ENCODE data around the gene C3orf33.
A peak's percentile ranks its signal among the peaks of the same experiment; 100 is the strongest.

Gene C3orf33

GRCh38 chr3:155790272-155790925, 15.7 kb downstream of the C3orf33 start:
- DNase-seq (ENCODE audit: low read depth, low spot score) = no peak
- peak overlapping the region; percentile 18 for H3K27ac ChIP-seq

GRCh38 chr3:155785662-155786295, 20.3 kb downstream of the C3orf33 start:
- no peak overlapping the region for H3K27ac ChIP-seq
- DNase-seq (ENCODE audit: low read depth, low spot score) = no peak

- no peak overlapping the region for H3K27ac ChIP-seq
- DNase-seq (ENCODE audit: low read depth, low spot score) = no peak
These were observed 23.6 kb downstream of the C3orf33 start for GRCh38 chr3:155782390-155782953.

- DNase-seq (ENCODE audit: low read depth, low spot score) = no peak
- H3K27ac ChIP-seq = no peak overlapping the region
These were observed 25.8 kb downstream of the C3orf33 start for GRCh38 chr3:155780291-155780690.

GRCh38 chr3:155778462-155778861, 27.6 kb downstream of the C3orf33 start:
- H3K27ac ChIP-seq = no peak overlapping the region
- DNase-seq (ENCODE audit: low read depth, low spot score) = no peak

- DNase-seq (ENCODE audit: low read depth, low spot score) = no peak
- H3K27ac ChIP-seq = no peak overlapping the region
These were observed 33.3 kb downstream of the C3orf33 start for GRCh38 chr3:155772801-155773200.

- DNase-seq (ENCODE audit: low read depth, low spot score) = no peak
- H3K27ac ChIP-seq = no peak overlapping the region
These were observed 35.0 kb downstream of the C3orf33 start for GRCh38 chr3:155771126-155771525.

- no peak overlapping the region for H3K27ac ChIP-seq
- peak; percentile 24 for DNase-seq (ENCODE audit: low read depth, low spot score)
These were observed 39.9 kb downstream of the C3orf33 start for GRCh38 chr3:155766206-155766605.

GRCh38 chr3:155763870-155764463, 42.1 kb downstream of the C3orf33 start:
- H3K27ac ChIP-seq = no peak overlapping the region
- DNase-seq (ENCODE audit: low read depth, low spot score) = no peak

GRCh38 chr3:155760653-155761052, 45.4 kb downstream of the C3orf33 start:
- no peak for DNase-seq (ENCODE audit: low read depth, low spot score)
- no peak overlapping the region for H3K27ac ChIP-seq

GRCh38 chr3:155757577-155757976, 48.5 kb downstream of the C3orf33 start:
- no peak overlapping the region for H3K27ac ChIP-seq
- no peak for DNase-seq (ENCODE audit: low read depth, low spot score)

GRCh38 chr3:155753038-155753639, 52.9 kb downstream of the C3orf33 start:
- no peak overlapping the region for H3K27ac ChIP-seq
- DNase-seq (ENCODE audit: low read depth, low spot score) = no peak

- no peak for DNase-seq (ENCODE audit: low read depth, low spot score)
- no peak overlapping the region for H3K27ac ChIP-seq
These were observed 57.3 kb downstream of the C3orf33 start for GRCh38 chr3:155748611-155749365.

GRCh38 chr3:155747946-155748290, 58.2 kb downstream of the C3orf33 start:
- no peak for DNase-seq (ENCODE audit: low read depth, low spot score)
- no peak overlapping the region for H3K27ac ChIP-seq

- no peak overlapping the region for H3K27ac ChIP-seq
- no peak for DNase-seq (ENCODE audit: low read depth, low spot score)
These were observed 58.7 kb downstream of the C3orf33 start for GRCh38 chr3:155747286-155747945.

GRCh38 chr3:155746703-155747102, 59.4 kb downstream of the C3orf33 start:
- no peak overlapping the region for H3K27ac ChIP-seq
- DNase-seq (ENCODE audit: low read depth, low spot score) = no peak

GRCh38 chr3:155745795-155746550, 60.1 kb downstream of the C3orf33 start:
- no peak overlapping the region for H3K27ac ChIP-seq
- no peak for DNase-seq (ENCODE audit: low read depth, low spot score)

- no peak for DNase-seq (ENCODE audit: low read depth, low spot score)
- no peak within 1 kb of the TSS for H3K27ac ChIP-seq
These were observed 61.3 kb downstream of the C3orf33 start, which contains the start of gene PLCH1 for GRCh38 chr3:155744626-155745324. Gene PLCH1, minus strand, starts transcription at chr3:155745071. Its CDS starts 40,847 bp downstream, at chr3:155704224.
